HUES64 (cell line): ENCODE data around the gene USP6NL.

Experiments used
- H3K27ac ChIP-seq: 2 replicates; pipeline ENCODE4 v1.7.0; 2013; ENCODE audit warnings: low read depth, low read length, inconsistent platforms
- H3K27me3 ChIP-seq: 2 replicates; pipeline ENCODE4 v1.6.1; 2013; ENCODE audit warnings: mild to moderate bottlenecking, low read length; ENCODE audit not compliant: insufficient read depth
- H3K36me3 ChIP-seq: 2 replicates; pipeline ENCODE4 v1.6.1; 2013; ENCODE audit warnings: mild to moderate bottlenecking, low read length; ENCODE audit not compliant: insufficient read depth
- H3K4me1 ChIP-seq: 2 replicates; pipeline ENCODE4 v1.6.1; 2013; ENCODE audit warnings: mild to moderate bottlenecking, low read length, moderate library complexity; ENCODE audit not compliant: insufficient read depth
- H3K4me3 ChIP-seq: 2 replicates; pipeline ENCODE4 v1.5.1; 2013; ENCODE audit warnings: mild to moderate bottlenecking, low read length, moderate library complexity
- H3K9ac ChIP-seq: 2 replicates; pipeline ENCODE4 v1.6.1; 2013; ENCODE audit warnings: mild to moderate bottlenecking, low read depth, low read length
- H3K9me3 ChIP-seq: 2 replicates; pipeline ENCODE4 v1.6.1; 2013; ENCODE audit warnings: low read depth, low read length; ENCODE audit not compliant: insufficient read depth
- WGBS: fragments of 150-250, 120-280 bp; methylation state at CpG from one replicate; pipeline ENCODE4 v1.1.7; 2013; ENCODE audit warnings: missing lambda C conversion rate; 5-methylcytosine and 5-hydroxymethylcytosine counted together

Gene USP6NL

DNA sequence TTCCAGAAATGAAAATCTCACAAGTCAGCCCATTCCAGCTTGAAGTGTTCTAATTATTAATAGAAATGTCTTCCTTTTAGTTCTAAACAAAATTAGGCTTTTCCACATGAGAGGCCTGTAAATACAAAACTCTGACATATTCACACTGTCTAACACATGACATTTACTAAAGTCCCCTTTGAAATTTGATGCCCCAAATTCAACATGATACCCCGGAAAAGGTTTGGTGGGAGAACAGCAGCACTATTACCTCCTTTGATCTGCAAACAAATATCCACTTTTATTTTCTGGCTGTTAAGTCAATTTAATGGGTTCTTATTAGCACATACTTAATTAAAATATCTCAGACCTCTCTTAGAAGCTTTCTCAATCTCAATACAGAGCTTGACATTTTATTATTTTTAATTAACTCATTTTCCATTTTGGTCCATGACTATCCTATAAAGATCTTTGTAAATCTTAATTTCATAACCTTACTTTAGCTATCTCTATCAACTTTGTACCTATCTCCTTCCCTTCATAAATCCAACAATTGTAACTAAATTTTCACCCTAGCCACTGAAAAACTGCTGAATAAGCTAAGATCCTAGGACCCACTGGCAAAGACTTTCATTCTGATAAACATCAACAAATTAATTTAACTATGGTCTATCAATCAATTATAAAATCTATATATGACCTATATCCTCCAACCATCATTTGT, 63.2 kb downstream of the USP6NL start:
- no peaks in the 10 kb centered on the region for H3K36me3 ChIP-seq
- H3K4me3 ChIP-seq = no peak overlapping the region
- no peak overlapping the region for H3K9ac ChIP-seq
- H3K9me3 ChIP-seq = no peaks in the 10 kb centered on the region
- H3K27me3 ChIP-seq = no peaks in the 10 kb centered on the region
- H3K27ac ChIP-seq = no peak overlapping the region
- peaks cover 34% of the 10 kb centered on the region for H3K4me1 ChIP-seq
- 87% methylated on average over 1 of the region's 1 CpG for WGBS

DNA sequence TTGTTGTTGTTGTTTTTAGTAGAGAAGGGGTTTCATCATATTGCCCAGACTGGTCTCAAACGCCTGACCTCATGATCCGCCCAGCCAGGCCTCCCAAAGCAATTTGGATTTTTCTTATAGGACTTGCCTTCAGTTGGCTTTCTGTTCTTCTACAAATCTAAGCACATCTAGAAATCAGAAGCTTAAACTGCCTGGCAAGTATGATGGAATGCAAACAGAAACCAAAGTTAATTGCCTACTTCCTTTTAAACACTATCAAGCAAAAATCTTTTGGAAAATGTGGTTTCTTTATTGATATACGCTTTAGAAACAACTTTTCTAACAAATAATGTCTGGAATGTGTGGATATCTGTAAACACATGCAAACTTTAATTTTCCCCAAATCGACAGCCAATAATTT, 64.9 kb downstream of the USP6NL start:
- 93% methylated on average over 3 of the region's 4 CpGs for WGBS

DNA sequence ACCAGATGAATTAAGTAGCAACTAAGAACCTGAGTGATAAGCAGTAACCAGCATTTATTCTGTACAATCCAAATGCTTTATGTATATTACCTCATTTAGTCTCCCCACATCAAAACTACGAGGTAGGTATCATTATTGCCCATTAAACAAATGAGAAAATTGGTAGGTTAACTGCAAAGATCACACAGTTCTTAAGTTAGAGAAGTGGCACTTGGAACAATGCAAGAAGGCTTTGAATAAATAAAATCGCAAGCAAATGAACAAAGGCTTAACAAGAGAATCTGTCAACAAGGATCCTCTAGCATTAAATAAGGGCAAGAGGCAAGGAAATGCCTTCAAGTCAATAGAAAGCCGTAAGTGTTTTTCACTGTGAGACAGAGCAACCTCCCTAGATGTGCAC, 70.2 kb downstream of the USP6NL start:
- Histone ChIP-seq H3K27me3 (no peaks in the 10 kb centered on the region), H3K4me3 (no peak overlapping the region), H3K27ac (no peak overlapping the region), H3K9ac (no peak overlapping the region), H3K4me1 (peaks cover 20% of the 10 kb centered on the region), H3K9me3 (no peaks in the 10 kb centered on the region), H3K36me3 (no peaks in the 10 kb centered on the region)
- 90% methylated on average over 3 of the region's 3 CpGs for WGBS

More for the DNA sequence above, 64.9 kb downstream of the USP6NL start:
- Histone ChIP-seq H3K4me3 (no peak overlapping the region), H3K9ac (no peak overlapping the region), H3K27me3 (no peaks in the 10 kb centered on the region), H3K36me3 (no peaks in the 10 kb centered on the region), H3K9me3 (no peaks in the 10 kb centered on the region), H3K27ac (no peak overlapping the region), H3K4me1 (peaks cover 21% of the 10 kb centered on the region)

DNA sequence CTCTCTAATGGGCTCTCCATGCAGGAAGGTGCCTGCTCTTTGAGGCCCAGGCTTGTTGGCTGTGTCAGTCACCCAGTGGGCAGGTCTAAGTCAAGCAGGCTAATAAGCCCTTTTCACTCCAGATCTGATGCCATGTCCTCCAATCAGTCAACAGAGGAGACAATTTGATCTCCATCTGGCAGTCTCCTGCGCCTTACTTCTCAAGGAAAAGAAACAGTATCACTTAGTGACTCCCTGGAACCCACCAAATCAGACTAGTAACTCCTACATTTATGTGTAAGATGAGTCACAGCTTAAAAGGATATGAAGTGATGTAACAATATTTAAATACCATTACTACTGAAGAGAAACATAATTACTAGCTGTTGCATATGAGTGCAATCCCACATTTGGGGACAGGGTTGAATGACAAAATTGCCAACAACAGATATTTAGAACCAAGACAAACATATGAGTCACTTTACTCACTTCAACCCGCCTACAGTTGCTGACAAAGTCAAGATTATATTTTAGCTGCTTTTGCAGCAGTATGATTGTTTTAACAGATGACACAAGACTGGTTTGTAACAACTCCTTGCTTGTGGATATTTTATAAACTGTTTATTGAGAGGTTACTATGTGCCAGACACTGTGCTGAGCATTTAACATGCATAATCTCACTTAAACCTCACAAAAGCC, 72.1 kb downstream of the USP6NL start:
- Histone ChIP-seq H3K4me1 (peaks cover 18% of the 10 kb centered on the region), H3K27me3 (no peaks in the 10 kb centered on the region), H3K27ac (no peak overlapping the region), H3K9ac (no peak overlapping the region), H3K9me3 (no peaks in the 10 kb centered on the region), H3K36me3 (no peaks in the 10 kb centered on the region), H3K4me3 (no peak overlapping the region)
- 92% methylated on average over 1 of the region's 2 CpGs for WGBS

DNA sequence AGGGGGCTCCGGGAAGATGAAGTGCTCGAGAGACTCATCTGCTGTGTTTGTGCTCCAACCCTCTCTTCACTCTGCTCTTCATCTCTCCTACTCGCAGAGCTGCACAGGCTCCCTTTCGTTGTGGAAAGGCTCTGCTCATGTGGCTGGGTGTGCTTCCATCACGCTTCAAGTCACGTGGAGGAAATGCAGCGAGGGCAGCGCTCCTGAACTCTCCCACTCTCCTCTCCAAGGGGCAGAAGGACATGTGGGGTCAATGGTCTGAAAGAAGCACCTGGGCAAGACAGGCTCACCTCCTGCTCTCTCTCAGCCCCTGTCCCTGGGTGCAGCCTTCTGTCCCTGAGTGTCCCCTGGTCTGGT, 72.6 kb downstream of the USP6NL start:
- no peak overlapping the region for H3K4me3 ChIP-seq
- H3K4me1 ChIP-seq = peaks cover 21% of the 10 kb centered on the region
- H3K27me3 ChIP-seq = no peaks in the 10 kb centered on the region
- no peak overlapping the region for H3K9ac ChIP-seq
- 91% methylated on average over 8 of the region's 8 CpGs for WGBS
- no peaks in the 10 kb centered on the region for H3K36me3 ChIP-seq
- H3K9me3 ChIP-seq = no peaks in the 10 kb centered on the region
- H3K27ac ChIP-seq = no peak overlapping the region

DNA sequence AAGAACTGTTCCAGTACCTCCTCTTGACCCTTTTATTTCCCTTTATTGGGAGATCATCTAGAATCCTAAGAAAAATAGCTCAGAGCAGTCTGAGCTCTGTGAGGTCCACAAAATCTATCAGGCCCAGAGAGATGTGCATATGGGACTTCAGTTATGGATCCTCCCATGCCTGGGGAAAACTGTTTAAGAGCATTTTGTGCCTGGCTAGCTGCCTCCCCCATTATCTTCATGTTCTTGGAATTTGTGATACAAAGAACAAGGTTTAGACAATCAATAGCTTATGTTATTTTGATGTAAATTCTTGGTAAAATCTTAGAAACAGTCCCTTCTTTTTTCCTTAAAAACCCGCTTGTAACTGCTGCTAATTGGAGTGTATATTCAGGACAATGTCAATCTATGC, 75.2 kb downstream of the USP6NL start:
- Histone ChIP-seq H3K9ac (no peak overlapping the region), H3K27ac (no peak overlapping the region), H3K27me3 (no peaks in the 10 kb centered on the region), H3K9me3 (no peaks in the 10 kb centered on the region), H3K4me1 (peaks cover 30% of the 10 kb centered on the region), H3K4me3 (no peak overlapping the region), H3K36me3 (no peaks in the 10 kb centered on the region)
- 83% methylated on average over 1 of the region's 1 CpG for WGBS

DNA sequence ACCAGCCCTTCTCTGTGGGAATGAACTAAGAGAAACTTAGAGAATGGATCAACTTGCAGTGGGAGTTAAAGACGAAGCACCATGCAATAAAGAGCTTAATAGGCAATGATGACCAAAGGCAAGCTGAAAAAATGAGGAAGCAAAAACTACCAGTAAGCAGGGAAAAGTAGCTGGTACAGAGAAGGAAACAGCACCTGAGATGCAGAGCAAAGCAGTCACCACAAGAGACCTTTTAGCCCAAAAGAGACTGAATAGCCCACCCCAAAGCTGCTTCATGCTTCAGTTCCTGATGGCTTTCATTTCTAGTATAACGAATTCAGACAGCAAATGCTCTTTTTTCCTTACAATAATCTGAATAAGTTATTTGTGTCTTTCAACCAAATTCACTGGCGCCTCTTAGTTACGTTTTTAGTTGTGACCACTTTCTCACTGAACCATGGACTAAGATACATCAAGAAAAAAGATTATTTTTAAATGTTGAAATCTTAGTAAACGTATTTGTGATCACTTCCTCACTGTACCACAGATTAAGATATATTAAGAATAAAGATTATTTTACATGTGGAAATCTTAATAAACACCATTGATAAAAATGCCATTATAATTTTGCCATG, 76.0 kb downstream of the USP6NL start:
- 84% methylated on average over 3 of the region's 5 CpGs for WGBS
- no peak overlapping the region for H3K27ac ChIP-seq
- no peaks in the 10 kb centered on the region for H3K27me3 ChIP-seq
- H3K4me3 ChIP-seq = no peak overlapping the region
- no peak overlapping the region for H3K9ac ChIP-seq
- no peaks in the 10 kb centered on the region for H3K9me3 ChIP-seq
- H3K36me3 ChIP-seq = no peaks in the 10 kb centered on the region
- peaks cover 28% of the 10 kb centered on the region for H3K4me1 ChIP-seq

DNA sequence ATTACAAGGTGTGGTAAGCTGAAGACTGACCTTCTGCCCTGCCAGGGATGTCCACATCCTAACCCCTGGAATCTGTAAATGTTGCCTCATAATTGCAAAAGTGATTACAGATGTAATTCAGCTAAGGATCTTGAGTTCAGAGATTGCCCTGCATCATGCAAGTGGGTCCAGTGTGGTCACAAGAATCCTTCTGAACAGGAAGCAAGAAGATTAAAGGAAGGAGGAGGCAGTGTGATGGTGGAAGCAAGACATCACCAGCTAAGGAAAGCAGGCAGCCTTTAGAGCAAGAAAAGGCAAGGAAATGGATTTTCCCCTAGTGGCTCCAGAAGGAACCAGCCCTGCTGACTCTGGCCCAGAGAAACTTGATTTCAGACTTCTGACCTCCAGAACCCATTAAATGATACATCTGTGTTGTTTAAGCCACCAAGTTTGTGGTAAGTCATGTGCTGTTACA, 78.1 kb downstream of the USP6NL start:
- Histone ChIP-seq H3K9me3 (no peaks in the 10 kb centered on the region), H3K27me3 (no peaks in the 10 kb centered on the region), H3K36me3 (no peaks in the 10 kb centered on the region), H3K27ac (no peak overlapping the region), H3K9ac (no peak overlapping the region), H3K4me1 (peaks cover 30% of the 10 kb centered on the region), H3K4me3 (no peak overlapping the region)

DNA sequence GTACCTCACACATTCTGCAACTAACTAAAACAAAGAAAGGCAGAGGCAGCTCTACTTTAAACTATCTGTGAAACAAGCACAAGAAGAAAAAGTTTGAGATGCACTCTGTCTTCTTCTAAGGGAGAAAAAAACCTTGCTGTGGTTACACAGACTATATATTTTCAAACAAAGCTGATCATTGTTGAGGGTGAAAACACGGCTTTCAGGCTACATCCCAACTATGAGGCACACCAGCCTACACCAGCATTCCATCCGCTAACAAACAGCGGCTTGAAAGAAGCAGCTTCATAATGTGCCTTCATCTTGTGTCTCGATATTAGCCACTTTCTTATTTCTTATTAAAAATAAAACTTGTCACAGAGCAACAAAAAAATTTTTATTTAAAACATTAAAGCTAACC, 79.1 kb downstream of the USP6NL start:
- Histone ChIP-seq H3K27me3 (no peaks in the 10 kb centered on the region), H3K4me3 (no peak overlapping the region), H3K36me3 (peaks cover under 1% of the 10 kb centered on the region; the same call in 1 of the 2 replicates), H3K4me1 (peaks cover 30% of the 10 kb centered on the region), H3K9ac (no peak overlapping the region), H3K27ac (no peak overlapping the region), H3K9me3 (no peaks in the 10 kb centered on the region)
- 88% methylated on average over 4 of the region's 4 CpGs for WGBS

DNA sequence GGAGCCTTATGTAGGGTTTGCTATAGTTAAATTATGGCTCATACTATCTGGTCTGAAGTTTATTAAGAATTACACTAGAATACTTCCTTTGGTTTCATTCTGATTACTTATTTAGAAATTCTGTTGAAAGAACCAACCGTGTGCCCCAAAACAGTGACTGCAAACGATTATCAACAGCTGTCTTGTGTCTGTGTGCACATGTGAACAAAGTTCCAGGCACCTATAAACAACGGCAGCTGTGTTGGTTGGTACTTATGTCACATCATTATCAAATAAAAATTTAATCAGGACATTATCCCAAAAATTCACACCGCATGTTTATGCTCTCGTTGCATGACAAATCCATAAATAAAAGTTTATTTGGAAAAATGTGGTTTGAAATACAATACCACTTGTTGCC, 80.6 kb downstream of the USP6NL start:
- Histone ChIP-seq H3K27me3 (no peaks in the 10 kb centered on the region), H3K27ac (no peak overlapping the region), H3K36me3 (peaks cover 16% of the 10 kb centered on the region), H3K4me3 (no peak overlapping the region), H3K4me1 (peaks cover 23% of the 10 kb centered on the region), H3K9me3 (no peaks in the 10 kb centered on the region), H3K9ac (no peak overlapping the region)
- 93% methylated on average over 3 of the region's 5 CpGs for WGBS

DNA sequence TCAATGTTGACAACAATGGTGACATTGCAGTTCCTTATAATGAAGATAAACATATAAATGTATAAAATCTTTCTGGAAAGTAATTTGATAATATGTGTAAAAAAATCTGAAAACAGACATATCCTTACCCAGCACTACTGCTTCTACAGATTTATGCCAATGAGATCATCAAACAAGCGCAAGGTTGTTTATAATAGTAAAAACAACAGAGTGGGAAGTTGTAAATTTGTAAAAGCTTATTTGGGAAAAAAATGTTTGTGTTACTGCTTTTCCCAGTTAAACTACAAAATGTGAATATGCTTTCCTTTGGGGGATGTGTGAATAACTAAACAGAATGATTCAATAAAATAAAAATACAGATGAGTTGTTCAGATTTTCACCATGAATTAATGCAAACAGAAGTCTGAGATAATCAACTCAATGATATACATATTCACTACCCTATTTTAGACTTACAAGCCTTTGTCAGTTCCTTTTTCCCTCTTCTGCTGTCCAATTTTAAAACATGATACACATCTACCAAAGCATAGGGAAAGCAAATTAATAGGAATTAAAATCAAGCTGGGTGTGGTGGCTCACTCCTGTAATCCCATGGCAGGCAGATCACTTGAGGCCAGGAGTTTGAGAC, 82.1 kb downstream of the USP6NL start:
- H3K27ac ChIP-seq = no peak overlapping the region
- H3K9ac ChIP-seq = no peak overlapping the region
- H3K4me1 ChIP-seq = peaks cover 19% of the 10 kb centered on the region
- H3K27me3 ChIP-seq = no peaks in the 10 kb centered on the region
- H3K36me3 ChIP-seq = peaks cover 29% of the 10 kb centered on the region
- no peaks in the 10 kb centered on the region for H3K9me3 ChIP-seq
- WGBS = 89% methylated on average over 1 of the region's 1 CpG
- H3K4me3 ChIP-seq = no peak overlapping the region
